B cell (primary cell): Measurements from ENCODE around the gene ASIP. TPM values are rescaled to one million over a fixed set of nuclear protein-coding genes. Genes with fewer than 3 reads are reported as not detected.

Source experiments
- ATAC-seq: fragments of 200-7000 bp; cut with Tn5 transposase; one replicate; pipeline ENCODE4 v1.10.0; 2021; ENCODE audit warnings: low read depth, mild to moderate bottlenecking, moderate number of reproducible peaks, moderate library complexity
- CTCF ChIA-PET: fragments of 350-600 bp; sonication (Branson Sonifier 250); formaldehyde crosslinking; loops from one replicate; lab custom pipeline; 2021; ENCODE audit warnings: antibody characterized with exemption, inconsistent platforms; lab: Charles Lee
- POLR2A ChIA-PET: fragments of 350-600 bp; sonication (Branson Sonifier 250); formaldehyde crosslinking; loops from one replicate; lab custom pipeline; 2021; ENCODE audit warnings: antibody characterized with exemption; lab: Charles Lee
- DNase-seq: peaks from one replicate; pipeline ENCODE4 v3.0.0; 2013
- H2AFZ ChIP-seq: 2 replicates; pipeline ENCODE4 v1.6.1; 2012; ENCODE audit warnings: mild to moderate bottlenecking, low read depth, low read length; ENCODE audit not compliant: insufficient read depth, poor library complexity, severe bottlenecking
- H3K27ac ChIP-seq, 2 donors: 1 replicate in 1 of 2; 2 replicates in 1 of 2; pipeline ENCODE4 v1.5.1; 2012 to 2013; ENCODE audit warnings: low read length in 2 of 2, mild to moderate bottlenecking in 2 of 2, moderate library complexity in 1 of 2
- H3K27me3 ChIP-seq, 4 experiments: fragments of 200-600 bp in 1 of 4; sonication (generic) in 1 of 4; replicated peaks in 1 of 4; 1 replicate in 2 of 4; 2 replicates in 2 of 4; pipeline versions ENCODE4 v1.6.1 to v1.7.0; 2013 to 2016; ENCODE audit warnings: low read length in 3 of 4, mild to moderate bottlenecking in 2 of 4, mixed read lengths in 1 of 4, moderate library complexity in 1 of 4; ENCODE audit not compliant: insufficient read depth in 4 of 4, control insufficient read depth in 3 of 4; ENCODE audit errors: control extremely low read depth in 1 of 4
- H3K36me3 ChIP-seq, 2 experiments: replicated peaks in 1 of 2; 1 replicate in 1 of 2; 2 replicates in 1 of 2; pipeline versions ENCODE4 v1.6.1 to v1.7.1; 2013; ENCODE audit warnings: low read length in 1 of 2; ENCODE audit not compliant: insufficient read depth in 2 of 2, control insufficient read depth in 1 of 2; ENCODE audit errors: control extremely low read depth in 1 of 2, extremely low read depth in 1 of 2
- H3K4me1 ChIP-seq, 2 donors: fragments of 200-600 bp in 1 of 2; sonication (generic) in 1 of 2; 1 replicate in 1 of 2; 2 replicates in 1 of 2; pipeline versions ENCODE4 v1.5.1 to v1.6.1; 2013 to 2017; ENCODE audit warnings: low read length in 2 of 2; ENCODE audit not compliant: control insufficient read depth in 2 of 2, insufficient read depth in 2 of 2
- H3K4me2 ChIP-seq: replicated peaks from 2 replicates; pipeline ENCODE3; 2012; ENCODE audit warnings: mild to moderate bottlenecking, low read depth, low read length; ENCODE audit not compliant: poor library complexity, severe bottlenecking
- H3K4me3 ChIP-seq, 5 experiments: fragments of 200-600 bp in 1 of 5; sonication (generic) in 1 of 5; 1 replicate in 3 of 5; 2 replicates in 2 of 5; pipeline versions ENCODE4 v1.5.1 to v1.7.0; 2011 to 2016; ENCODE audit warnings: low read length in 4 of 5, mild to moderate bottlenecking in 4 of 5, low read depth in 2 of 5, control low read depth in 1 of 5, moderate library complexity in 1 of 5; ENCODE audit not compliant: insufficient read depth in 1 of 5; ENCODE audit errors: control extremely low read depth in 1 of 5, extremely low read depth in 1 of 5
- H3K79me2 ChIP-seq: fragments of 200-600 bp; sonication (generic); one replicate; pipeline ENCODE4 v1.6.0; 2016; ENCODE audit warnings: low read length; ENCODE audit not compliant: control insufficient read depth, insufficient read depth
- H3K9ac ChIP-seq: fragments of 200-600 bp; sonication (generic); 2 replicates; pipeline ENCODE4 v1.6.1; 2017; ENCODE audit warnings: mild to moderate bottlenecking, low read length, moderate library complexity
- H3K9me3 ChIP-seq, 3 donors: one replicate each; pipeline versions ENCODE4 v1.6.1 to v1.7.1; 2013; ENCODE audit warnings: low read length in 2 of 3; ENCODE audit not compliant: control insufficient read depth in 2 of 3, insufficient read depth in 1 of 3; ENCODE audit errors: control extremely low read depth in 1 of 3
- H4K20me1 ChIP-seq: 2 replicates; pipeline ENCODE4 v1.6.0; 2012; ENCODE audit warnings: mild to moderate bottlenecking, low read length; ENCODE audit not compliant: insufficient read depth, control insufficient read depth, poor library complexity, severe bottlenecking
- H3K27ac Mint-ChIP-seq: one replicate; pipeline ENCODE4 v1.8.0; 2021; ENCODE audit warnings: mixed read lengths
- H3K27me3 Mint-ChIP-seq: one replicate; pipeline ENCODE4 v1.8.0; 2021; ENCODE audit warnings: mixed read lengths
- H3K4me1 Mint-ChIP-seq: one replicate; pipeline ENCODE4 v1.8.0; 2021; ENCODE audit warnings: mixed read lengths
- H3K4me3 Mint-ChIP-seq: one replicate; pipeline ENCODE4 v1.8.0; 2021; ENCODE audit warnings: mixed read lengths
- H3K9me3 Mint-ChIP-seq: one replicate; pipeline ENCODE4 v1.8.0; 2022; ENCODE audit warnings: mixed read lengths; ENCODE audit not compliant: insufficient read depth
- EZH2 ChIP-seq: IDR thresholded peaks from 2 replicates; pipeline ENCODE4 v1.6.1; 2012; ENCODE audit warnings: borderline replicate concordance, low read depth, mild to moderate bottlenecking, moderate library complexity, low read length; ENCODE audit not compliant: insufficient read depth, poor library complexity, severe bottlenecking
- WGBS: methylation state at CpG from one replicate; pipeline ENCODE4 v1.1.5; 2013; ENCODE audit warnings: missing lambda C conversion rate; ENCODE audit not compliant: insufficient coverage; 5-methylcytosine and 5-hydroxymethylcytosine counted together
- intact Hi-C: fragments of 100-400 bp; cut with micrococcal nuclease; formaldehyde crosslinking; loops from one replicate; pipeline ENCODE4 v1.10.0; 2022
- polyA plus RNA-seq: library from polyadenylated mRNA; depleted of rRNA; stranded (reverse); fragments of >200 nt; gene quantifications from 2 replicates; pipeline ENCODE4 v1.2.3, GENCODE V29; 2012
- total RNA-seq, 2 donors: library from RNA; stranded (reverse); fragments of 120-200 nt in 1 of 2; gene quantifications; 1 replicate in 1 of 2; 2 replicates in 1 of 2; pipeline versions ENCODE4 v1.2.3 to v1.2.4, GENCODE V29; 2013 to 2022
- TF ChIP-seq, protein P1 (sequence below): fragments of 200-600 bp; IDR thresholded peaks from one replicate; pipeline ENCODE4 v1.8.0; 2022; ENCODE audit warnings: antibody characterized with exemption, mild to moderate bottlenecking

The ASIP gene
- total and polyA plus RNA-seq, 2 donors (not counting 1 experiment from before 2014, with no cell fraction given), result 0.24 TPM; not detected in 1

DNA sequence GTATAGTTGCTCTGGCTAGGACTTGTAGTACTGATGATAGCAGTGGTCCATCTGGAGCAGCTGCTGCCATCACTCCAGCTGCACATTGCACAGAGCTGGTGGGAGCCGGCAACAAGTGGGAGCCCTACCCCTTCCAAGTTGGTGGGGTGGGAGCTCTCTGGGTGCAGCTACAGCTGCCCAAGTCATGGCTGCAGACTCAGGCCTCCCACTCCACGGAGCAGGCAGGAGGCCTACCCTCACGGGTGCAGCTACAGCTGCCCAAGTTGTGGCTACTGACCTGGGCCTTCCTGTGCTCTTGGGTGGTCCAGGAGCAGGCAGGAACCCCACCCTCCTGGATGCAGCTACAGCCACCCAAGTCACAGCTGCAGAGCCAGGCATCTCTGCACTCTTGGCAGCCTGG, 32.1 kb upstream of the ASIP start:
- H3K79me2 ChIP-seq, result no peaks in the 10 kb centered on the region

DNA sequence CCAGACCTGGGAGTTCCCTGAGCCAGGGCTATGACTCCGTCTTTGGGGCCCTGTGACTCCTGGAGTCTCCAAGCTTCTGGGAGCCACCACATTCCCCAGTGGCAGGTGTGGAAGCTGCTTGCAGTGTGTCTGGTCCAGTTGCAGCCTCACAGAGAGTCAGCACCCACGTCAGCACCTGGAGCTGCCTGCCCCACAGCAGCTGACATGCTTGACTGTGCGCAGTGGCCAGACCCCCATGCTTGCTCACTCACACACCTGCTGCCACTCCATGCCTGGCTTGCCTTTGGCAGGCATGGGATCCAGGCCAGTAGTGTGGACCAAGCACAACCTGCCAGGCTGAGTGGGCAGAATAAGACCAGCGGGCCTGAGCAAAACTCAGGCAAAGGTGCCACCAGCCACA, 31.0 kb upstream of the ASIP start:
- no peak overlapping the region for H3K27ac ChIP-seq

More for the DNA sequence above, 32.1 kb upstream of the ASIP start:
- TF ChIP-seq, protein P1, sequence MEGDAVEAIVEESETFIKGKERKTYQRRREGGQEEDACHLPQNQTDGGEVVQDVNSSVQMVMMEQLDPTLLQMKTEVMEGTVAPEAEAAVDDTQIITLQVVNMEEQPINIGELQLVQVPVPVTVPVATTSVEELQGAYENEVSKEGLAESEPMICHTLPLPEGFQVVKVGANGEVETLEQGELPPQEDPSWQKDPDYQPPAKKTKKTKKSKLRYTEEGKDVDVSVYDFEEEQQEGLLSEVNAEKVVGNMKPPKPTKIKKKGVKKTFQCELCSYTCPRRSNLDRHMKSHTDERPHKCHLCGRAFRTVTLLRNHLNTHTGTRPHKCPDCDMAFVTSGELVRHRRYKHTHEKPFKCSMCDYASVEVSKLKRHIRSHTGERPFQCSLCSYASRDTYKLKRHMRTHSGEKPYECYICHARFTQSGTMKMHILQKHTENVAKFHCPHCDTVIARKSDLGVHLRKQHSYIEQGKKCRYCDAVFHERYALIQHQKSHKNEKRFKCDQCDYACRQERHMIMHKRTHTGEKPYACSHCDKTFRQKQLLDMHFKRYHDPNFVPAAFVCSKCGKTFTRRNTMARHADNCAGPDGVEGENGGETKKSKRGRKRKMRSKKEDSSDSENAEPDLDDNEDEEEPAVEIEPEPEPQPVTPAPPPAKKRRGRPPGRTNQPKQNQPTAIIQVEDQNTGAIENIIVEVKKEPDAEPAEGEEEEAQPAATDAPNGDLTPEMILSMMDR, result no peak
- TF ChIP-seq EZH2, result no peak
- no peak overlapping the region for H2AFZ ChIP-seq
- H3K4me1 Mint-ChIP-seq, result no peaks in the 10 kb centered on the region
- ChIA-PET POLR2A (no interaction called here), CTCF (interaction anchor here (1.3 kb wide), 1 partner anchor 13 kb away, joined by 4 read pairs; no protein-coding TSS in a partner anchor)
- intact Hi-C loops, result no loop called here
- ATAC-seq, result no peak
- no peak overlapping the region for H3K4me3 ChIP-seq
- DNase-seq, result no peak
- no peak overlapping the region for H3K27ac Mint-ChIP-seq
- H4K20me1 ChIP-seq, result no peaks in the 10 kb centered on the region
- 75% methylated on average over 3 of the region's 3 CpGs for WGBS
- H3K9me3 ChIP-seq, result peaks cover 2 to 20% (median 12%) of the 10 kb centered on the region in 3 donors
- no peak overlapping the region for H3K27ac ChIP-seq
- H3K27me3 ChIP-seq, result no peaks in the 10 kb centered on the region
- H3K4me1 ChIP-seq, result no peaks in the 10 kb centered on the region
- no peak overlapping the region for H3K4me2 ChIP-seq
- H3K36me3 ChIP-seq, result no peaks in the 10 kb centered on the region
- H3K9ac ChIP-seq, result no peak overlapping the region
- no peak overlapping the region for H3K4me3 Mint-ChIP-seq
- H3K9me3 Mint-ChIP-seq, result peaks cover 5% of the 10 kb centered on the region
- peaks cover 7% of the 10 kb centered on the region for H3K27me3 Mint-ChIP-seq

More for the DNA sequence above, 31.0 kb upstream of the ASIP start:
- peaks cover 2 to 19% (median 12%) of the 10 kb centered on the region in 3 donors for H3K9me3 ChIP-seq
- TF ChIP-seq, protein P1, result no peak
- no peak for TF ChIP-seq EZH2
- no peaks in the 10 kb centered on the region for H3K36me3 ChIP-seq
- H3K4me1 ChIP-seq, result no peaks in the 10 kb centered on the region
- H3K4me3 Mint-ChIP-seq, result no peak overlapping the region
- H4K20me1 ChIP-seq, result no peaks in the 10 kb centered on the region
- POLR2A ChIA-PET, result no interaction called here
- peaks cover 7% of the 10 kb centered on the region for H3K27me3 Mint-ChIP-seq
- H3K9me3 Mint-ChIP-seq, result peaks cover 5% of the 10 kb centered on the region
- CTCF ChIA-PET, result no interaction called here
- H2AFZ ChIP-seq, result no peak overlapping the region
- H3K4me1 Mint-ChIP-seq, result no peaks in the 10 kb centered on the region
- DNase-seq (no peak), ATAC-seq (no peak)
- no peak overlapping the region for H3K27ac Mint-ChIP-seq
- peaks cover 0 to 2% (median 2%) of the 10 kb centered on the region in 4 experiments for H3K27me3 ChIP-seq
- no peak overlapping the region for H3K4me3 ChIP-seq
- intact Hi-C loops, result no loop called here
- WGBS, result 55% methylated on average over 4 of the region's 4 CpGs
- H3K4me2 ChIP-seq, result no peak overlapping the region
- H3K79me2 ChIP-seq, result no peaks in the 10 kb centered on the region
- no peak overlapping the region for H3K9ac ChIP-seq
